SK-N-SH treated with all-trans-retinoic acid at 6 μM for 48 hours (cell line): ENCODE data around the gene KCTD13.
A peak's percentile ranks its signal among the peaks of the same experiment; 100 is the strongest.

Source experiments
- ATAC-seq: fragments of 200-7000 bp; cut with Tn5 transposase; 3 replicates; pipeline ENCODE4 v1.9.1; 2020; ENCODE audit warnings: mild to moderate bottlenecking, moderate library complexity
- ARNTL ChIP-seq: fragments of 450-650 bp; formaldehyde crosslinking; IDR thresholded peaks from 2 replicates; pipeline ENCODE4 v1.5.0; 2020; ENCODE audit warnings: low read depth, mild to moderate bottlenecking, moderate library complexity, borderline replicate concordance
- BACH2 ChIP-seq: fragments of 250-450 bp; sonication (Bioruptor Pico); IDR thresholded peaks from 2 replicates; pipeline ENCODE4 v1.9.0; 2021; ENCODE audit warnings: mild to moderate bottlenecking, borderline replicate concordance
- CSDC2 ChIP-seq: fragments of 250-450 bp; sonication (Bioruptor Pico); IDR thresholded peaks from 2 replicates; pipeline ENCODE4 v1.5.0; 2020; ENCODE audit warnings: mild to moderate bottlenecking, moderate library complexity
- GLIS3 ChIP-seq: fragments of 250-450 bp; sonication (Bioruptor Pico); IDR thresholded peaks from 2 replicates; pipeline ENCODE4 v1.5.0; 2020; ENCODE audit warnings: mild to moderate bottlenecking, moderate library complexity
- ISL1 ChIP-seq: fragments of 250-450 bp; sonication (Bioruptor Pico); IDR thresholded peaks from 2 replicates; pipeline ENCODE4 v2.1.2; 2022; ENCODE audit warnings: mild to moderate bottlenecking, moderate library complexity
- OSR1 ChIP-seq: fragments of 250-450 bp; sonication (Bioruptor Pico); IDR thresholded peaks from 2 replicates; pipeline ENCODE4 v1.8.0; 2022; ENCODE audit warnings: moderate library complexity, mild to moderate bottlenecking, inconsistent platforms
- PPARA ChIP-seq: fragments of 250-450 bp; sonication (Bioruptor Pico); IDR thresholded peaks from 2 replicates; pipeline ENCODE4 v1.5.0; 2020; ENCODE audit warnings: mild to moderate bottlenecking, borderline replicate concordance
- RARB ChIP-seq: fragments of 250-450 bp; sonication (Bioruptor Pico); IDR thresholded peaks from 2 replicates; pipeline ENCODE4 v1.8.0; 2021; ENCODE audit warnings: mild to moderate bottlenecking, moderate library complexity
- SNAI2 ChIP-seq: fragments of 250-450 bp; sonication (Bioruptor Pico); IDR thresholded peaks from 2 replicates; pipeline ENCODE4 v1.5.0; 2020; ENCODE audit warnings: mild to moderate bottlenecking, moderate library complexity
- TCF4 ChIP-seq: fragments of 250-450 bp; sonication (Bioruptor Pico); IDR thresholded peaks from 2 replicates; pipeline ENCODE4 v1.8.0; 2021; ENCODE audit warnings: mild to moderate bottlenecking, moderate library complexity, borderline replicate concordance
- ZC3H10 ChIP-seq: fragments of 250-450 bp; sonication (Bioruptor Pico); IDR thresholded peaks from 2 replicates; pipeline ENCODE4 v1.5.1; 2021; ENCODE audit warnings: mild to moderate bottlenecking, moderate library complexity
- ZFP3 ChIP-seq: fragments of 250-450 bp; sonication (Bioruptor Pico); IDR thresholded peaks from 2 replicates; pipeline ENCODE4 v1.5.0; 2020; ENCODE audit warnings: mild to moderate bottlenecking, moderate library complexity
- ZFP30 ChIP-seq: fragments of 450-650 bp; formaldehyde crosslinking; IDR thresholded peaks from 2 replicates; pipeline ENCODE4 v1.5.0; 2022; ENCODE audit warnings: mild to moderate bottlenecking, moderate library complexity
- ZNF8 ChIP-seq: fragments of 450-650 bp; formaldehyde crosslinking; IDR thresholded peaks from 2 replicates; pipeline ENCODE4 v1.5.0; 2020; ENCODE audit warnings: mild to moderate bottlenecking, moderate library complexity
- TF ChIP-seq, protein P1 (sequence below): fragments of 250-450 bp; sonication (Bioruptor Pico); IDR thresholded peaks from 2 replicates; pipeline ENCODE4 v1.5.1; 2020; ENCODE audit warnings: low read depth, mild to moderate bottlenecking, moderate library complexity
- TF ChIP-seq, protein P2 (sequence below): fragments of 250-450 bp; sonication (Bioruptor Pico); IDR thresholded peaks from 2 replicates; pipeline ENCODE4 v1.8.0; 2021; ENCODE audit warnings: low read depth, mild to moderate bottlenecking, moderate library complexity, borderline replicate concordance
- TF ChIP-seq, protein P3 (sequence below): fragments of 250-450 bp; sonication (Bioruptor Pico); IDR thresholded peaks from 2 replicates; pipeline ENCODE4 v1.8.0; 2020; ENCODE audit warnings: mild to moderate bottlenecking, moderate library complexity, borderline replicate concordance
- TF ChIP-seq, protein P4 (sequence below): fragments of 250-450 bp; sonication (Bioruptor Pico); IDR thresholded peaks from 2 replicates; pipeline ENCODE4 v1.5.1; 2021; ENCODE audit warnings: mild to moderate bottlenecking, moderate library complexity

The KCTD13 gene

DNA sequence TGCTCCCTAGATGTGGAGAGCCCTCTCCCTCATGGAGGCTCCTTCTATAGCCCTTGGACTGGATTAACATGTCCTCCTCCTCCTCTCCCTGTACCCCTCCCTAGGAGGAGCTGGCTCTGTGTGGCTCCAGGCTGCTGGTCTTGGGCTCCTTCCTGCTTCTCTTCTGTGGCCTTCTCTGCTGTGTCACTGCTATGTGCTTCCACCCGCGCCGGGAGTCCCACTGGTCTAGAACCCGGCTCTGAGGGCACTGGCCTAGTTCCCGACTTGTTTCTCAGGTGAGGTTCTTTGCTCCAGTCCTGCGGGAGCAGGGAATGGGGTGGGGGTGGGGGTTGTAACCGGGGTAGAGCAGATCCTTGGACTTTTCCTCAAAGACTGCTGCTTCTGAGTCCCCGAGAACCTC, 45.3 kb upstream of the KCTD13 start:
- no peak for TF ChIP-seq OSR1 (CRISPR knock-in tag)
- no peak for TF ChIP-seq BACH2 (CRISPR knock-in tag)
- no peak for TF ChIP-seq SNAI2 (CRISPR knock-in tag)
- no peak for ATAC-seq

DNA sequence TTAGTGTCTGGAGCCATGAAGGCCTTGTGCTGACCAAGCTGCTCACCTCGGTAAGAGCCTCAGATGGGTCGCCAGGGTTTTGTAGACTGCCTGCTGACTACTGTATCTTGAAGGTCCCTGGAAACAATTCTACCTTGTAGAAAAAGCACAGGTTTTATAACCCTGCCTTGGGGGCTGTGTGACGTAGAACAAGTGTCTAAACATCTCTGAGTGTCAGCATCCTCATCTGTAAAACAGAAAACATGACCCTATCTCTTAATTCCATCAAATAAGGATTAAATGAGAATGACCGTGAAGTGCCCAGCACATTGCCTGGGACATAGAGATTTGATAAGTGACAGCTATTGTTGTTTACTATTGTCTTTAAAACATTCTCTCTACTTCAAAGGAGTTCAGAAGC, 42.2 kb upstream of the KCTD13 start:
- TF ChIP-seq, protein P1, sequence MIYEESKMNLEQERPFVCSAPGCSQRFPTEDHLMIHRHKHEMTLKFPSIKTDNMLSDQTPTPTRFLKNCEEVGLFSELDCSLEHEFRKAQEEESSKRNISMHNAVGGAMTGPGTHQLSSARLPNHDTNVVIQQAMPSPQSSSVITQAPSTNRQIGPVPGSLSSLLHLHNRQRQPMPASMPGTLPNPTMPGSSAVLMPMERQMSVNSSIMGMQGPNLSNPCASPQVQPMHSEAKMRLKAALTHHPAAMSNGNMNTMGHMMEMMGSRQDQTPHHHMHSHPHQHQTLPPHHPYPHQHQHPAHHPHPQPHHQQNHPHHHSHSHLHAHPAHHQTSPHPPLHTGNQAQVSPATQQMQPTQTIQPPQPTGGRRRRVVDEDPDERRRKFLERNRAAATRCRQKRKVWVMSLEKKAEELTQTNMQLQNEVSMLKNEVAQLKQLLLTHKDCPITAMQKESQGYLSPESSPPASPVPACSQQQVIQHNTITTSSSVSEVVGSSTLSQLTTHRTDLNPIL (CRISPR knock-in tag): no peak
- TF ChIP-seq CSDC2 (no peak), OSR1 (CRISPR knock-in tag) (no peak), PPARA (CRISPR knock-in tag) (no peak), RARB (CRISPR knock-in tag) (no peak), ZFP30 (CRISPR knock-in tag) (no peak)
- TF ChIP-seq, protein P2, sequence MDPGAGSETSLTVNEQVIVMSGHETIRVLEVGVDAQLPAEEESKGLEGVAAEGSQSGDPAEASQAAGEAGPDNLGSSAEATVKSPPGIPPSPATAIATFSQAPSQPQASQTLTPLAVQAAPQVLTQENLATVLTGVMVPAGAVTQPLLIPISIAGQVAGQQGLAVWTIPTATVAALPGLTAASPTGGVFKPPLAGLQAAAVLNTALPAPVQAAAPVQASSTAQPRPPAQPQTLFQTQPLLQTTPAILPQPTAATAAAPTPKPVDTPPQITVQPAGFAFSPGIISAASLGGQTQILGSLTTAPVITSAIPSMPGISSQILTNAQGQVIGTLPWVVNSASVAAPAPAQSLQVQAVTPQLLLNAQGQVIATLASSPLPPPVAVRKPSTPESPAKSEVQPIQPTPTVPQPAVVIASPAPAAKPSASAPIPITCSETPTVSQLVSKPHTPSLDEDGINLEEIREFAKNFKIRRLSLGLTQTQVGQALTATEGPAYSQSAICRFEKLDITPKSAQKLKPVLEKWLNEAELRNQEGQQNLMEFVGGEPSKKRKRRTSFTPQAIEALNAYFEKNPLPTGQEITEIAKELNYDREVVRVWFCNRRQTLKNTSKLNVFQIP (CRISPR knock-in tag): no peak
- TF ChIP-seq, protein P3, sequence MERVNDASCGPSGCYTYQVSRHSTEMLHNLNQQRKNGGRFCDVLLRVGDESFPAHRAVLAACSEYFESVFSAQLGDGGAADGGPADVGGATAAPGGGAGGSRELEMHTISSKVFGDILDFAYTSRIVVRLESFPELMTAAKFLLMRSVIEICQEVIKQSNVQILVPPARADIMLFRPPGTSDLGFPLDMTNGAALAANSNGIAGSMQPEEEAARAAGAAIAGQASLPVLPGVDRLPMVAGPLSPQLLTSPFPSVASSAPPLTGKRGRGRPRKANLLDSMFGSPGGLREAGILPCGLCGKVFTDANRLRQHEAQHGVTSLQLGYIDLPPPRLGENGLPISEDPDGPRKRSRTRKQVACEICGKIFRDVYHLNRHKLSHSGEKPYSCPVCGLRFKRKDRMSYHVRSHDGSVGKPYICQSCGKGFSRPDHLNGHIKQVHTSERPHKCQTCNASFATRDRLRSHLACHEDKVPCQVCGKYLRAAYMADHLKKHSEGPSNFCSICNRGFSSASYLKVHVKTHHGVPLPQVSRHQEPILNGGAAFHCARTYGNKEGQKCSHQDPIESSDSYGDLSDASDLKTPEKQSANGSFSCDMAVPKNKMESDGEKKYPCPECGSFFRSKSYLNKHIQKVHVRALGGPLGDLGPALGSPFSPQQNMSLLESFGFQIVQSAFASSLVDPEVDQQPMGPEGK (CRISPR knock-in tag): no peak
- ATAC-seq: no peak

DNA sequence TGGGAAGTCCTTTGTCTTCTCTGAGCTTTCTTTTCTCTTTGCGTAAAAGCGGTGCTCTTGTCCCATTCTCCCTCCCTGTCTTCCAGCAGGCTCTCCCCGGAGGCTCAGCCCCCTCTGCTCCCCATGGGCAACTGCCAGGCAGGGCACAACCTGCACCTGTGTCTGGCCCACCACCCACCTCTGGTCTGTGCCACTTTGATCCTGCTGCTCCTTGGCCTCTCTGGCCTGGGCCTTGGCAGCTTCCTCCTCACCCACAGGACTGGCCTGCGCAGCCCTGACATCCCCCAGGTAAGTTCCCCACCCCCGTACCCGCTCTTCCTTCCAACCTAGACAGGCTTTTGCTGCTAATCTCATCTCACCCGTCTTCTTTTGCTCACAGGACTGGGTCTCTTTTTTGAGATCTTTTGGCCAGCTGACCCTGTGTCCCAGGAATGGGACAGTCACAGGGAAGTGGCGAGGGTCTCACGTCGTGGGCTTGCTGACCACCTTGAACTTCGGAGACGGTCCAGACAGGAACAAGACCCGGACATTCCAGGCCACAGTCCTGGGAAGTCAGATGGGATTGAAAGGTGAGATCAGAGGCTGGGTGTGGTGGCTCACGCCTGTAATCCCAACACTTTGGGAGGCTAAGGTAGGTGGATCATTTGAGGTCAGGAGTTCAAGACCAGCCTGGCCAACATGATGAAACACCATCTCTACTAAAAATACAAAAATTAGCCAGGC, 37.2 kb upstream of the KCTD13 start:
- no peak for ATAC-seq
- TF ChIP-seq BACH2 (CRISPR knock-in tag) (no peak), ISL1 (CRISPR knock-in tag) (no peak), ZFP3 (CRISPR knock-in tag) (no peak), CSDC2 (no peak), SNAI2 (CRISPR knock-in tag) (no peak), GLIS3 (CRISPR knock-in tag) (no peak), ZNF8 (CRISPR knock-in tag) (no peak), ZC3H10 (no peak), RARB (CRISPR knock-in tag) (no peak), ZFP30 (CRISPR knock-in tag) (no peak), ARNTL (CRISPR knock-in tag) (no peak), TCF4 (CRISPR knock-in tag) (no peak), OSR1 (CRISPR knock-in tag) (no peak)
- TF ChIP-seq, protein P4, sequence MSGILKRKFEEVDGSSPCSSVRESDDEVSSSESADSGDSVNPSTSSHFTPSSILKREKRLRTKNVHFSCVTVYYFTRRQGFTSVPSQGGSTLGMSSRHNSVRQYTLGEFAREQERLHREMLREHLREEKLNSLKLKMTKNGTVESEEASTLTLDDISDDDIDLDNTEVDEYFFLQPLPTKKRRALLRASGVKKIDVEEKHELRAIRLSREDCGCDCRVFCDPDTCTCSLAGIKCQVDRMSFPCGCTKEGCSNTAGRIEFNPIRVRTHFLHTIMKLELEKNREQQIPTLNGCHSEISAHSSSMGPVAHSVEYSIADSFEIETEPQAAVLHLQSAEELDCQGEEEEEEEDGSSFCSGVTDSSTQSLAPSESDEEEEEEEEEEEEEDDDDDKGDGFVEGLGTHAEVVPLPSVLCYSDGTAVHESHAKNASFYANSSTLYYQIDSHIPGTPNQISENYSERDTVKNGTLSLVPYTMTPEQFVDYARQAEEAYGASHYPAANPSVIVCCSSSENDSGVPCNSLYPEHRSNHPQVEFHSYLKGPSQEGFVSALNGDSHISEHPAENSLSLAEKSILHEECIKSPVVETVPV: no peak
- TF ChIP-seq, protein P1 (CRISPR knock-in tag): no peak

DNA sequence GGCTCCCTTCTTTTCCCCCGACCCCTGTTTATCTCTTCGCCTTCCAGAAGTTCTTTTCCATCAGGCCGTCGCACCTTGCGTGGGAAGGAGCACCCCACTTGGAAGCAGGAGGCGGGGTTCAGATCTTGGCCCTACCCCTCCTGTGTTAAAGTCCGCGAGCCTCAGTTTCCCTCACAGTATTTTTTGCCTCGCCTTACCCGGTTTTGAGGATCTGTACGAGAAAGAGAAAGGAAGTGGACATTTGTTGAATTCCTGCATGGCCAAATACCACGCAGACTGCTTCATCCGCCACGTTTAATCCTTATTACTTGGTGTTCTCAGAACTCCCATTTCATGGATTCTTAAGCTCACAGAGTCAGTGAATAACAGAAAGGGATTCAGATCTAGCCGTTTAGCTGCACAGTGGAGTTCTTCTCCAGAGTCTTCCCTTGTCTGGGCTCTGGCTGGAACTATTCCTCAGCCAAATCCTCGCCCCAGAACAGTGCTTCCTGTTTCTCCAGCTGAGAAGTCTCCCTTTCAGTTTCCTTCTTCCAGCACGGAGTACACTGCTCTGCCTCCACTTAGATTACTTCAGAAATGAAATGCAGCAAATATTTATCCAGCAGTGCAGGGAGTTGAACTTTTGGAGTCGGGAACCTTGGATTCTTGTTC, 36.4 kb upstream of the KCTD13 start:
- ATAC-seq: peak; percentile 45
- TF ChIP-seq SNAI2 (CRISPR knock-in tag) (no peak), RARB (CRISPR knock-in tag) (no peak)
